Brain microvascular endothelial cell (primary cell): ENCODE results near the gene CHST11.

ENCODE experiments used
- DNase-seq: peaks from one replicate; pipeline ENCODE4 v3.0.0-alpha.2; 2020
- H3K27ac ChIP-seq: fragments of 250-450 bp; sonication (Bioruptor Pico); 2 replicates; pipeline ENCODE4 v1.5.1; 2020; ENCODE audit warnings: mild to moderate bottlenecking, moderate library complexity
- H3K27me3 ChIP-seq: fragments of 250-450 bp; sonication (Bioruptor Pico); replicated peaks from 2 replicates; pipeline ENCODE4 v1.5.1; 2020; ENCODE audit warnings: mild to moderate bottlenecking
- H3K36me3 ChIP-seq: fragments of 250-450 bp; sonication (Bioruptor Pico); replicated peaks from 2 replicates; pipeline ENCODE4 v1.5.1; 2020; ENCODE audit warnings: mild to moderate bottlenecking
- H3K4me3 ChIP-seq: 2 replicates; pipeline ENCODE4 v1.5.1; 2011; ENCODE audit warnings: low read depth, mild to moderate bottlenecking, control low read depth, low read length, moderate library complexity
- in situ Hi-C: cut with HindIII; loops from 2 replicates; pipeline ENCODE4 v1.10.0; 2017; ENCODE audit warnings: low sequenced_read_pairs, low pct_ligation_motif_present
- TF ChIP-seq, protein P1 (sequence below): IDR thresholded peaks from 2 replicates; pipeline ENCODE4 v1.5.1; 2011; ENCODE audit warnings: low read depth, mild to moderate bottlenecking, moderate library complexity, low read length, control low read depth, inconsistent platforms; ENCODE audit errors: missing control alignments

The CHST11 gene

DNA sequence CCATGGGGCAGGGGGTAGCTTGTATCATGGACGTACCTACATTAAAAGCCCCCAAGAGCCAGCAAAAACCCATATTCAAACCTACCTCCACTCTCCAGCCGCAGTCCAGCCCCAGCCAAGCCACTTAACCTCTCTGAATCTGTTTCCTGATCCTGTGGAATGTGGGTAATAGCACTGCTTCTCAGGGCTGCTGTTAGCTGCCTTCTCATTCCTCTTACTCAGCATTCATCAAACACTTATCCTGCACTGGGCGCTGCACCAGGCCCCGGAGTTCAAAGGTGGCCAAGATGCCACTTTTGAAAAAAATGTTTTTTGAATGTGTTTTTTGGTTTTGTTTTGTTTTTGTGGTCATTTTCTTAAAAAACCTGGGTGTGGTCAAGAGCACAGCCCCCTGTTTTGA lies 237.4 kb downstream of the CHST11 start:
- Histone ChIP-seq H3K27me3 (no peaks in the 10 kb centered on the region), H3K36me3 (no peaks in the 10 kb centered on the region), H3K27ac (no peak overlapping the region), H3K4me3 (no peak overlapping the region)
- in situ Hi-C loops: no loop called here
- DNase-seq: no peak
- TF ChIP-seq, protein P1, sequence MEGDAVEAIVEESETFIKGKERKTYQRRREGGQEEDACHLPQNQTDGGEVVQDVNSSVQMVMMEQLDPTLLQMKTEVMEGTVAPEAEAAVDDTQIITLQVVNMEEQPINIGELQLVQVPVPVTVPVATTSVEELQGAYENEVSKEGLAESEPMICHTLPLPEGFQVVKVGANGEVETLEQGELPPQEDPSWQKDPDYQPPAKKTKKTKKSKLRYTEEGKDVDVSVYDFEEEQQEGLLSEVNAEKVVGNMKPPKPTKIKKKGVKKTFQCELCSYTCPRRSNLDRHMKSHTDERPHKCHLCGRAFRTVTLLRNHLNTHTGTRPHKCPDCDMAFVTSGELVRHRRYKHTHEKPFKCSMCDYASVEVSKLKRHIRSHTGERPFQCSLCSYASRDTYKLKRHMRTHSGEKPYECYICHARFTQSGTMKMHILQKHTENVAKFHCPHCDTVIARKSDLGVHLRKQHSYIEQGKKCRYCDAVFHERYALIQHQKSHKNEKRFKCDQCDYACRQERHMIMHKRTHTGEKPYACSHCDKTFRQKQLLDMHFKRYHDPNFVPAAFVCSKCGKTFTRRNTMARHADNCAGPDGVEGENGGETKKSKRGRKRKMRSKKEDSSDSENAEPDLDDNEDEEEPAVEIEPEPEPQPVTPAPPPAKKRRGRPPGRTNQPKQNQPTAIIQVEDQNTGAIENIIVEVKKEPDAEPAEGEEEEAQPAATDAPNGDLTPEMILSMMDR: no peak

DNA sequence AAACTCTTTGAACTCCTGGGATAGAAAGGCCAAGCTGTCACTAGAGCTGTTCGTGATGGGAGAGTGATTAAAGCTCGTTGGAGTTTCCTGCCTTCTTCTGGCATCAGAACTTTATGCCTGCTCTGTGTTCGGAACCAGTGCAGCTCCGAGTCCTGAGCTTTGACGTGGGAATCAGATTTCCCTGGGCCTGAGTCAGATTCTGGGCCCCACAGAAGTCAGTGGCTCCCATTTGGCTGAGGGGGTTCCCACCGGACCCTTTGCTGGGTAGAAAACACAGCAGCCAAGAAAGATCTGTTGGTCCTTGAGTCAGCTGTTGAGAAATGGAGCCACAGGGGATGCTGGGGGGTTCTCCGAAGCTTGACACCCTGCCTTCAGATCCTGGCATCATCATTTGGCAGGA lies 238.0 kb downstream of the CHST11 start:
- Histone ChIP-seq H3K27me3 (no peaks in the 10 kb centered on the region), H3K36me3 (no peaks in the 10 kb centered on the region), H3K4me3 (no peak overlapping the region), H3K27ac (peak overlapping the region; percentile 70)
- no peak for DNase-seq
- TF ChIP-seq, protein P1: no peak
- in situ Hi-C loops: no loop called here

DNA sequence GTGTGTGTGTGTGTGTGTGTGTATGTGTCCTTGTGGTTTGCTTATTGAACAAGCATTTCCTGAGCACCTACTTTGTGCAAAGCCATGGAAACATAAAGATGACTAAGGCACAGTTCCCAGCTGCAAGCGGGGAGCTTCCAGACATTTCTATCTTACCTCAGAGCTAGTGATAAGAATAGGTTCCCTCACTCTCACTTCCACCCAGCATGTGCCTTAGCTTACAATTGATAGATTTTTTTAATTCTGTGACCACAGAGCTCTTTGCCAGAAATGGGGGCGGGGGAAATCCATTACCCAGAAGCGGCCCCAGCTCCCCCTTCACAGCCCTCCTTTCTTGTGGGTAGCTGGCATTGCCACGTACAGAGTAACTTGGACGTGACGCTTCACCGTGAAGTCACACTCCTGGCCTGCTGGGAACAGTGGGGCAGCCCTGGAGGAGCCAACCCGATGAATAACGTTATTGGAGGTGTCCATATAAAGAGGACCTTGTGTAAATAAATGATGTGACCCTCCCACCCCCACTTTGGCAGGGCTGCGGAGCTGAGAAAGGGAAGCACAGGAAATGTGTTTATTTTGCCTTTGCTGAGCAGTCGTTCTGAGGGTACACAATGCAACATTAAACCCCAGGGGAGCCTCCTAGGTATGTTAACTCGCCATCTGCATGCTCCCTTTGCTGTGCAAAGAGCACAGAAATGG lies 238.9 kb downstream of the CHST11 start:
- no peak overlapping the region for H3K4me3 ChIP-seq
- TF ChIP-seq, protein P1: no peak
- DNase-seq: peak; percentile 97
- H3K27ac ChIP-seq: peak overlapping the region; percentile 70
- H3K27me3 ChIP-seq: no peaks in the 10 kb centered on the region
- in situ Hi-C loops: no loop called here
- no peaks in the 10 kb centered on the region for H3K36me3 ChIP-seq

DNA sequence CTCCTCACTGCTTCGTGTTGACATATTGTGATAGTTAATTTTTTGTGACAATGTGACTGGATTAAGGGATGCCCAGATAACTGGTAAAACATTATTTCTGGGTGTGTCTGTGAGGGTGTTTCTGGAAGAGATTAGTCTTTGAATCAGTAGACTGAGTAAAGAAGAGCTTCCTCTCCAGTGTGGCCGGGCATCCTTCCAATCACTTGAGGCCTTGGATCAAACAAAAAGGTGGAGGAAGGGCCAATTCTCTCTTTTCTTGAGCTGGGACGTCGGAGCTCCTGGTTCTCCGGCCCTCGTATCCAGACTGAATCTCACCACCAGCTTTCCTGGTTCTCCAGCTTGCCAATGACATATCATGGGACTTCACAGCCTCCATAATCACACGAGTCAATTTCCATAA lies 240.4 kb downstream of the CHST11 start:
- in situ Hi-C loops: no loop called here
- Histone ChIP-seq H3K36me3 (no peaks in the 10 kb centered on the region), H3K4me3 (no peak overlapping the region), H3K27me3 (no peaks in the 10 kb centered on the region), H3K27ac (no peak overlapping the region)
- TF ChIP-seq, protein P1: no peak
- no peak for DNase-seq

DNA sequence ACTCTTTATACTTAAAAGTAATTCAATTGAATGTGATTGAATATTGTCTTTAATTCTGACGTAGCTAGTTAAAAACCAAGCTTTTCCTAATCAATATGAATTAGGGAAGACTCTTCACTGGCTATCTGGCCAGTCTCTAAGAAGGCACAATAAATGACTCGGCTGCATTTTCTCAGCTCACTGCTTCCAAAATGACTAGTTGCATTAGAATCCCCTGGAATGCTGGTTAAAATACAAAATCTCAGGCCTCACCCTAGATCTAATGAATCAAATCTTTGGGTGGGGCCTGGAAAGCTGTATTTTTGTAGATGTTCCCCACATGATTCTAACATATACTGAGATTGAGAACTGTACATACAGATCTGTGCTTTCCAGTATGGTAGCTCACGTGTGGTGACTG lies 242.1 kb downstream of the CHST11 start:
- Histone ChIP-seq H3K27me3 (no peaks in the 10 kb centered on the region), H3K27ac (no peak overlapping the region), H3K4me3 (no peak overlapping the region), H3K36me3 (peaks cover 4% of the 10 kb centered on the region)
- TF ChIP-seq, protein P1: no peak
- no peak for DNase-seq
- in situ Hi-C loops: no loop called here
